Inflammatory macrophage (primary cell): Measurements from ENCODE around the gene CCDC24.

Source experiments
- DNase-seq, 2 donors: peaks; one replicate each; pipeline ENCODE4 v3.0.0-alpha.2; 2020 to 2022
- total RNA-seq, 18 experiments: gene quantifications; one replicate each; lab custom pipeline; 2026; ENCODE audit warnings: mixed read lengths in 6 of 18, inconsistent platforms in 2 of 18; lab: John Stamatoyannopoulos, UW

Gene CCDC24
- total RNA-seq: 0.23 to 5.1 (median 1.8) reads per million in 18 experiments

DNA sequence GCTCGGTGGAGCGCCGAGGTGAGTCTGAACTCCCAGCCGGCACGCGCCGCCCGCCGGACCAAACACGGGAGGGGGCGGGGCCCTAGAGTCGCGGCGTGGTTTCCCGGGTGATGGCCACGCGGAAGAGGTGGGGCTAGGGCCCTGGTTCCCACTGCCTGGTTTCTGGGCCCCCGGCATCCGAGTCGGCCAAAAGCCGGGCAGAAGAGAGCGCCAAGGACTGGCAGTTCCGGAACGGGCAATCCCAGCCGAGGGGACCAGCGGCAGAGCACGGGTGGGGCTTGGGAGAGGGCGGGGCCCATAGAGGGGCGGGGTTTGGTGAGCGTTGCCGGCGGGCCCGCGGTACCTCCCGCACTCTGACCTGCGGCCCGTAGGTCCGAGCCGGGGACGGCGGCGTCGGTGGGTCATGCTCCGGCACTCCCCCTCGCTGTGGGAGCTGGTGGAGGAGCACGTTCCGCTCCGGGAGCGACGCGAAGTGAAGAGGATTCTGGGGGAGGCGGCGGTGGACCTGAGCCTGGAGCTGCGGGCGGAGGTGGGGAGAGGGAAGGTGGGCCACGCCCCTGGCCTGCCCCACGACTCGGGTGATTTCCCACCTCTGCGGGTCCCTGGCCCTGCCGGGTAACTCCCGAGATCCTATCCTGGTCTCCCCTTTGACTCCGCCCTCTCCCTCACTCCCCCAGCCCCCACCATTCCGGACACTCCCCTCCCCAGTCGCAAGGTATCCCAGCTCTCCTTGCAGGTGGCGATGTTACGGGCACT lies at the start of gene CCDC24:
Gene CCDC24, plus strand, starts transcription at position 124 of the 756 bp plus-strand sequence. Its CDS starts 280 bp downstream, at position 404.
- peak; percentile 66 to 68 for DNase-seq

DNA sequence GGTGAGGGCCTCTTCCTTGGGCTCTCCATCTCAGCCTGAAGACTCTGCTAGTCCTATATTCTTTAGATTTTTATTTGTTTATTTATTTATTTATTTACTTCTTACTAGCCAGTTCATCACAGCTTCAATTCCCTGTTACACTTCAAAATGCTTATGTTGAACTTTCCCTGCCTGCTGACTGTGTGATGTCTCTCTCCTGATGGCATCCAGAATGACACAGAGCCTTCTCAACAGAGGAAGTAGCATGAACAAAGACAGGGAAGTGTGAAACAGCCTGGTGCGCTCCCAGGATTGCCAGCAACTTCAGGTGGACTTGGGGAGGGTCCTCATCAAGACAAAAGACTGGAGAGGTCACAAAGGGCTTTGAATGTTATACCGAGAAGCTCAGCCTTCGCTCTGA lies 49.0 kb upstream of the CCDC24 start:
- peak in 1 of 2 donors; percentile 34 for DNase-seq

DNA sequence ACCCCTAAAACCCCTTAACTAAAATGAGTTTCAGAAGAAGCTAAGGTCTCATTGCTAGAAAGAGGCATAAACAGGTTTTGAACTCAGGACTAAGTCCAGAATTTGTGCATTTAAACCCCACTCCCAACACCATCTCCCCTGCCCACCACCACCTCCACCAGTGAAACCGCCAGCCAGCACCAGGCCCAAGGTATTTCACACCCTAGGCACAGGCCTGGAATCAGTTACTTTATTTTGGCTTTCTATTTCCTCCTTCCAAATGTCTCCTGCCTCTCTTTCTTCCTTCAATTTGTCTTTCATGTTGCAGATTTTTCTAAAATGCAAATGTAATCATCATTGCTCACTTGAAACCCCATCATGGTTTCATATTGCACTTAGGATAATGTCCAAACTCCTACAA lies 46.5 kb upstream of the CCDC24 start:
- no peak for DNase-seq

DNA sequence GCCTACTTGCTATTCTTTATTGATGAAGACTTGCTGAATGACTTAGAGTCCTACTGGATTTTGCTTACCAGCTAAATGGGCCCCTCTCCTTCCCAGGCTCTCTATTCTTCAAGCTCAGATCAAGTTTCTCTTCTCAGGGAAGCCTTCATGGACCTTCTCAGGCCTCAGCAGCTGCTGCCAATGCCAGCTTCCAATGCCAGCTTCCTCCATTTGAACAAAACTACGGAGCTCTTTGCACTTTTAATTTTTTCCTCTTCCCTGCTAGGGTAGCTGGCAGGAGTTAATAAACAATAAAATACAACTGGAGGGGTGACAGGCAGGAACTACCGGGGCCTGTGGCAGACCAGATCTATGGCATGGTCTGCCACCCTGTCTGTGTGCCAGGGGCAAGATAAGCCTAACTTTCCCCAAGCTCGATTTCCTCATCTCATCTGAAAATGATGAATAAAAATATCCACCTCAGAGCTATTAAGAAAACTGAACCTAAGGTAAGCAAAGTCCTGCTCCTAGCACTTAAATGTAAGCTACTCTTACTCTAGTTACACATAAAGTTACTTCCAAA lies 45.6 kb upstream of the CCDC24 start:
- no peak for DNase-seq

DNA sequence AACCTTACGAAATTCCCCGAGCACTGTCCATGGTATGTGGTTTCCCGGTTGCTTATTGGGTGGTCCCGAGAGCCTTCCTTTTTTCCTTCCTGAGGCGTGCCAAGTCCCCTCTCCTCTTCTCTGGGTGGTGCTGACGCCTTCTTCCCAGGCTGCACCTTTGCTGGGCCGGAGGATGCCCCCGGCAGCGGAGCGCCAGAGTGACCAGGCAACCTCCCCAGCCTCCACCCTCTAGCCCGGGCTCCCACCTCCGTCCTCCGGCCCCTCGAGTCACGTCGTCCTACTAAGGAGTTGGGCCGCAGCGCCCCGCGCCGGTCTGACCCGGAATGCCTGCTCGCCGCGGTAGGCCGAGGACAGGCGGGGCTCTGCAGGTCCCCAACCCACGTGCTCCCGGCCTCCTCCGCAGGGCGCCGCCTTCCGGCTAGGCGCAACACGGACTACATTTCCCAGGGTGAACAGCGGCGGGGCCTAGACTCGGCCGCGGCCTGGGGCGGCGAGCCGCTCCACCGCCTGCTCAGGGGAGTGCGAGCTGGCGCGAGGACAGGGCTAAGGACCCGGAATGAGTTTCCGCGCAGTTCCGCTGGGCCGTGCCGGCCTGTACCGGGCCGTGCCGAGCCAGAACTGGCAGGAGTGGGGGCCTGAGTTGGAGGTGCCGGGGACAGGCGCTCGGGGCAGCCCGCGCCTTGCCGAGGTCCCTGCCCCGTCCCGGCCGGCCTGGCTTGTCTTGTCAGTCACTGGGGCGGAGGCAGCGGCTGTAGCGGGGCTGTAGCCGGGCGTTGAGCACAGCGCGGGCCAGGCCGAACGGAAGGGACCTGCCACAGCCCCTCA lies 45.0 kb upstream of the CCDC24 start, which contains the start of gene IPO13:
Gene IPO13, plus strand, starts transcription at position 715 of the 825 bp plus-strand sequence. CDS start 651 bp downstream, outside the sequence.
- peak; percentile 98 for DNase-seq

DNA sequence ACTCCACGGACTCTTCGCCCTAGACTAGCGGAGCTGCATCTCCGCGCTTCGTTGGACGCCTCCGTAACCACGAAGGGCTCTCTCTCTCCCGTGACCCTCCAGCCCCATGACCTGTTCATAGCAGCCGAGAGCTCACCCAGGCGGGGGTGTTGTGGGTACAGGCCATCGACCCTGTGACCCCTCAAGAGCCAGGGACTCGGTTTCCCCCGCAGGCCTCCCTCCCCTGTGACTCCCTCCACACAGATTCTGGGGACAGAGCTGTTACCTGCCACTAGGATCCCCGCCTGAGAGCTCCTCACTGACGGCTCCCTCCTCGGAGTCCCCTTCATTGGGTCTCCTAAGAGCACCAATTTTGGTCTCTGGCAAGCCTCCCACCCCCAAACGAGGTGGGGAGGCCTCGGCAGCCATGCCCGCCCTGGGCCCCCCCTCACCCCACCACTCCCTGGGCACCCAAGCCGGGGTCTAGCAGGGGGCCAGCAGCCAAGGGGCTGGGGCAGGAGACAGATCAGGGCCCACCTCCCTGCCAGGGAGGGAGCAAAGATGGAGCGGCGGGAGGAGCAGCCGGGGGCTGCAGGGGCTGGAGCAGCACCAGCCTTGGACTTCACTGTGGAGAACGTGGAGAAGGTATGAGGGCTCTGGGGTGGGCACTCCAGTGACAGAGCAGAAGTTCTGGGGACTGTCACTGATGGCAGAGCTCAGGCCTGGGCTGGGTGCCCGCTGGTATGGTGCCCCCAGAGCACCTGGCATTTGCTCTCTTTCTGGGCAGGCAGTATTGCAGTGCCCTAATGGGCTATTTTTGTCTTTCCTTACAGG lies 44.1 kb upstream of the CCDC24 start:
- no peak for DNase-seq

DNA sequence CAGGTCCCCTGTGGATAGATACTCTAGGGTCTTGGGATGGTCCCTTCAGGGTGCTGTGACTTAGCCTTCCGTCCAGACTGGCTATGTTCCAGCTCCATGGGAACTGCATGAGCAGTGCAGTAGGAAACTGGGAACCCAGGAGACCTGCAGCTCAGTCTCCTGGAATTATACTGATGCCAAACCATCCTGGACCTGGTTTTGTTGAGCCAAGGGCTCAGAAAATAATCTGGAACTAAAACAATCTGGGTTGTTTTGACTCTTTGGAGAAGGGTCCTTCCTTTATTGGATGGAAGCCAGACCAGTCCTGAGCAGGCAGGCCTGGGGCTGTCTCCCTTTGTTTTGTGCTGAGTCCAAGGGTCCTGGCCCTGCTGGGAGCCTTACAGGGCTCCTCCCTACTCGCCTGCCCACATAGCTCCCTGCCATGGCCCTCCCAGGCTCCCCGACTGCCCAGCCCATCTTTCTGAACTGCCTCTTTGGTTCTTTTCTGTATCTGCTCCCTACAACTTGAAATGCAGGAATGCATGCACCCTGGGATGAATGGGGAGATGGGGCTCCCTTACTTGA lies 43.4 kb upstream of the CCDC24 start:
- no peak for DNase-seq

DNA sequence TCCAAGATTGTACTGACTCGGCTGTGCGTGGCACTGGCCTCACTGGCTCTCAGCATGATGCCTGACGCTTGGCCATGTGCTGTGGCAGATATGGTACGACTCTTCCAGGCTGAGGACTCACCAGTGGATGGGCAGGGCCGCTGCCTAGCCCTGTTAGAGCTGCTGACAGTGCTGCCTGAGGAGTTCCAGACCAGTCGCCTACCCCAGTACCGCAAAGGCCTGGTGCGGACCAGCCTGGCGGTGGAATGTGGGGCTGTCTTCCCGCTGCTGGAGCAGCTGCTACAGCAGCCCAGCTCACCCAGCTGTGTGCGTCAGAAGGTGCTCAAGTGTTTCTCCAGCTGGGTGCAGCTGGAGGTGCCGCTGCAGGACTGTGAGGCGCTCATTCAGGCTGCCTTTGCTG lies 41.7 kb upstream of the CCDC24 start:
- DNase-seq: no peak

DNA sequence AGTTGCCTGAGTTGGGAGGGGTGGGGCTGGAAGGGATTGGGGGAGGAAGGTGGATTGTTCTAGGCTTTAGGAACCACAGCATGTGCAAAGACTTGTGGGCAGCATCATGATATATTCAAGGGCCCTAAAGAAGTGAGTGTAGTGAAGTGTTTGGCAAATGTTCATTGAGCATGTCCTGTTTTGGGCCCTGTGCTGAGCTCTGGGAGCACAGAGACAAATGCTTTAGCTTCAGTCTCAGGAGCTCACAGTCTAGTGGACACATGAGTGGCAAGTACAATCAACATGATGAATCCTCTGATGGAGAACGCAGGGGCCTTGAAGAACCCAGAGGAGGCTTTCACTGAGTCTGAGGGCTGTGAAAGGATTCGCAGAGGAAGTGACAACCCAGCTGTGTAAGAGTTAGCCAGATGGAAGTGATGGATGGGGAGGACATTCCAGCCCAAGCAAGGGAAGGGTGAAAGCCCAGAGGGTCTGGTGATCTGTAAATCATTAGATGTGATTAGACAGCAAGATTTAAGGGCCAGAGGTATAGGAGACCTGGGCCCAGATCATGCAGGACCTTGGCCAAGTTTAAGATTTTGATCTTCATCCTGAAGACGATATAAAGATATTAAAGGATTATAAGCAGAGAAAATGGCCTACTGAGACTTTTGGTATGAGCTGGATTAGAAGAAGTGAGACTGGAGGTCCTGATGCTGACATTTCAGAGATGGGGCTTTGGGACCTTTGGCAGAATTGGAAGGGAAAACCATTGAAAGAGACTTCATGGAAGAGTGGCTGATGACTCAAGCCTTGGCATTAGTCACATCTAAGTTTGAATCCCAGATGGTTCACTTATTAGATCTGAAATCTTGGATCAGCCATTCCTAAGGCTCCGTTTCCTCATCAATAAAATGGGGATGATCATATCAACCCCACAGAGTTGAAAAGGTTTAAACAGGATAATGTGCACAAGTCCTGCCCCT lies 40.1 kb upstream of the CCDC24 start:
- DNase-seq: no peak

DNA sequence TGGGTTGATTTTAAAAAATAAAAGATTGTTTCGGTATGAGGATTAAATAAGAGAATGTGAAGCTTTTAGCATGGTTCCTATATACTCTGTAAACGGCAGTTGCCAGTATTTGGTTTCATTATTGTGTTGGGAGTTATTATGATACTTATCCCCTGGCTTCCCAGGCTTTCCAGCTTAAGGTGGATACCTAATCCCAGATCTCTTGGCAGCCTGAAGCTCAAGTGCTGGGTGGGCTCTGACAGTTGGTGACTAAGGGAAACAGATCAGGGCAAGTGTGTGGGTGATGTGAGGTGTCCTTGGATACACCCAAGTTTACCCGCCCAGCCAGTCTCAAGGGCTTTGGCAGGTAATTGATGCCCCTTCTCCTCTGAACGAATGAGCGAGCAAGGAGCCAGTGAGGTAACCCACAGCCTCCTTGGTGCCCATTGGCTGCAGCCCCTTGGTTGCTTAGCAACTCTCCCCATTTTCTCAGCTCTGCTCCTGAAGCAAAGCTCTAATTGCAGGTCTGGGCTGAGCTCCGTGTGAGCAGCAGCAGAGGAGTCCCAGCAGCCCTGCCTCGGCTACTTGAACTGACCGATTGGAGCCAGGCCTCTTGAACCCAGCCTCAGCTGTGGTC lies 38.6 kb upstream of the CCDC24 start:
- DNase-seq: no peak

DNA sequence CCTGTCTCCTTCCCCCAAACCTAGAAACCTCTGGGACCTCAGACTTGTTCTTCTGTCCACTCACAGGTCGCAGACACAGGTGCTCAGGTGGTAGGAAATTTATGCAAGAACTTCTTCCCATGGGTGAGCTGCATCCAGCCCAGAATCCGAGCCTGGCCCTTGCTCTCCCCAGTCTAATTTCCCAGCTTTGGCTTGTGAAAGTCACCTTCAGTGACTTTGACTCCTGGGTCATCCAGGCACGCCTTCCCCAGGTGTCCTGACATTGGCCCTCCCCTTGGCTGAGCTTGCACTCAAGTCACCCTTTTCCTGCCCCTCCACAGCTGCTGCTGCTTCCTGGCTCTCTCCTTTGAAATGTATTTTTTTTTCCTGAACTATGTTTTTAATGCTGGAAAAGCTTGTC lies 38.0 kb upstream of the CCDC24 start:
- DNase-seq: no peak

DNA sequence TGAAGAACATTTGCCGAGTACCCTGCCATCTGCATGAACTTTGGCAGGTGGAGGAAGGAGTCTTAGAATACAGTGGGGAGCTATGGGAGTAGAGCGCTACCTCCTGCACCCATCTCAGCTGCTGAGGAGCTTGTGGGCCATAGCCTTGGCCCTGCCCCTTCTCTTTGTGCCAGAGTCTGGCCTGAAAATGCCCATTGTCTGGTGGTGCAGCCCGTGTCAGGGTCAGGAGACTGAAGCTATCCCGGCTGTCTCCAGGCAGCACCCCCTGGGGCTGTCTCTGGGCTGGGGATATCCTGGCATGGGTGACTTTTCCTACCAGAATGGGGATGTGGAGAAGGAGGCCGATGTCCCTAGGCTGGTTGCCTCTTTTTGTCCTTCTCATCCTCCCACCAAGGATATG lies 37.4 kb upstream of the CCDC24 start:
- DNase-seq: no peak

DNA sequence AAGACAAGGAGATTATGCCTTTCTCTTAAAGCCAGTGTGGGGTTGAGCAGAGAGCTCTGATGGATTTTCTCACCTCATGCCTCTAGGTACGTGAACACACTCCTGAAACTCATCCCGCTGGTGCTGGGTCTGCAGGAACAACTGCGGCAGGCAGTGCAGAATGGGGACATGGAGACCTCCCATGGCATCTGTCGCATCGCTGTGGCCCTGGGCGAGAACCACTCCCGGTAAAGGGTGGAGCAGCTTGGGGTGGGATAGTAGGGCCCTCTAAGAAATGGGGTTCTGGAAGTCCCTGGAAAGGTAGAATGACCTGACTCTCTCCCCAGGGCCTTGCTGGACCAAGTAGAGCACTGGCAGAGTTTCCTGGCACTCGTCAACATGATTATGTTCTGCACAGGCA lies 35.2 kb upstream of the CCDC24 start:
- DNase-seq: no peak

DNA sequence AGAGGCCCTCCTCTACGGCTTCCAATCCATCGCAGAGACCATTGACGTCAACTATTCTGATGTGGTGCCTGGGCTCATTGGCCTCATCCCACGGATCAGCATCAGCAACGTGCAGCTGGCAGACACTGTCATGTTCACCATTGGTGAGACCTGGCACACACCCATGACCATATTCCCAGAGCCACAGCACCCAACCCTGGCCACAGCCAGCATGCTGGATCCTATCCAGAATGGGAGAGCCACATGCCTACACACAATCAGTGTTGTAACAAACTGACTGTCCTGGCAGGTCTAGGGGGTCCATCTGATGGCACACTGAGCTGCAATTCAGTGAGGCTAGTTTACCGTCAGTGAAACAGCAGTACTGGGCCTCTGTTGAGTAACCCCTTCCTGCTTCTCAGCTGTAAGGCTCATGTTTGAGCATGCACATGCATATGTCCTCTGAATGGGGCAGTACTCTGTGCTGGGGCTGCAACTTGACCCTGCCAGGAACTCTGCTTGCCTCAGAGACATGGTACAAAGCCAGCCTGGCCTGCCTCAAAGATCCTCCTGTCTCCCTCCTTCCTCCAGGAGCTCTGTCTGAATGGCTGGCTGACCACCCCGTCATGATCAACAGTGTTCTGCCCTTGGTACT lies 33.9 kb upstream of the CCDC24 start:
- no peak for DNase-seq

DNA sequence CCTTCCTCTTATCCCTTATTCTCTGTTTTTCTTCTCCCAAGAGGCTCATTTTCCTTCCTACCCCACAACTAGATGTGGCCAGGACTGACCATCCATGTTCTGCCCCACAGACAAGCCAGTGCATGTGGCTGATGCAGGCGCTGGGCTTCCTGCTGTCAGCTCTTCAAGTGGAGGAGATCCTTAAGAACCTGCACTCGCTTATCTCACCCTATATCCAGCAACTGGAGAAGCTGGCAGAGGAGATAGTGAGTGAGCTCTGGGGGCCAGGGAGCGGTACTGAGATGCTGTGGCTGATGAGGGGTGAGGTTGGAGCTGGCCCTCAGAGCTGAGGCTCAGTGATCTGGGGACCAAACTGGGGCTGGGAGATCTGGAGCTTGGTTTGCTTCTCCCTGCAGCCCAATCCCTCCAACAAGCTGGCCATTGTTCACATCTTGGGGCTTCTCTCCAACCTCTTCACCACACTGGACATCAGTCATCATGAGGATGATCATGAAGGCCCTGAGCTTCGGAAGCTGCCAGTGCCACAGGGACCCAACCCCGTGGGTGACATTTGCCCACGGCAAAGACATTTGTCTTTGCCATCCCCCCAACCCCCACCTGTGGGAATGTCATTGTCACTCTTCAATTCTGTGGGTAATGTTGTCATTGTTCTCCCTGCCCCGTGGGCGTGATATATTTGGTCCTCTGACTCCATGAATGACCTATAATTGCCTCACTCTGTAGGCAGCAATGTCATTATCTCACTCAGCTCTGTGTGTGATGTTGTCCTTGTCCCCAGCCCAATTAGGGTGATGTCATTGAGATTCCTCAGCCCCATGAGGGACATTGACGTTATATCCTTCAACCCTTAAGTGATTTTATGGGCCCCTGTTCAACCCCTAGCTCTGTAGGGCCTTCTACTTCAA lies 32.8 kb upstream of the CCDC24 start:
- no peak for DNase-seq

DNA sequence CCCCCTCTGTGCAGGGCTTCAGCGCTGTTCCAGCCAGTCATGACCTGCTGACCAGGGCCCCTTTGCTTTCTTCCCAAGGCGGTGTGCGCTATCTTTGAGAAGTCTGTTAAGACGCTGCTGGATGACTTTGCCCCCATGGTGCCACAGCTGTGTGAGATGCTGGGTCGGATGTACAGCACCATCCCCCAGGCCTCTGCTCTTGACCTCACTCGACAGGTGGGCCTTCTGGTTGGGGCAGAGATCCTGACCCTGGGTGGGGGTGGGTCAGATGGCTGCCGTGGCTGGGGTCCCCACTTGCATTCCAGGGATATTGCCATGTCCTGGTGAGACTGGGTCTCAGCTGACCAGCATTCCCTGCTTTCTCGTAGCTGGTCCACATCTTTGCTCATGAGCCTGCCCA lies 30.6 kb upstream of the CCDC24 start:
- no peak for DNase-seq

DNA sequence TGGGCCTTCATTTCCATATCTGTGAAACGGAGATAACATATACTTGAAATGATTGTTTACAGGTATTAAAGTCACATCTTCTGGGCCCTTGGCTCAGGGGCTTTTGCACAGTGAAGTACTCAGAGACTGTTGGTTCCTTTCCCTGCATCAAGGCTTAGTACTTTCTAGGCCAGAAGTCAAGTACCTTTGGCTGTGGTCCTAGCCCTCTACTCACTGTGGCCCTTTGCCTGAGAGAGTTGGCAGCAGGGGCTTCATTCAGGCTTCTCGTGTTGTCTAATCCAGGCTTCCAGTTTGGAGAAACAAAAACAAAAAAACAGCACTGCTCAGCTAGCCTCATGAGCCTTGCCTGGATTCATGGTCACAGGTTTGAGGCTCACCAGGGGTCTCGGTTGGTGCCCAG lies 29.7 kb upstream of the CCDC24 start:
- DNase-seq: no peak

DNA sequence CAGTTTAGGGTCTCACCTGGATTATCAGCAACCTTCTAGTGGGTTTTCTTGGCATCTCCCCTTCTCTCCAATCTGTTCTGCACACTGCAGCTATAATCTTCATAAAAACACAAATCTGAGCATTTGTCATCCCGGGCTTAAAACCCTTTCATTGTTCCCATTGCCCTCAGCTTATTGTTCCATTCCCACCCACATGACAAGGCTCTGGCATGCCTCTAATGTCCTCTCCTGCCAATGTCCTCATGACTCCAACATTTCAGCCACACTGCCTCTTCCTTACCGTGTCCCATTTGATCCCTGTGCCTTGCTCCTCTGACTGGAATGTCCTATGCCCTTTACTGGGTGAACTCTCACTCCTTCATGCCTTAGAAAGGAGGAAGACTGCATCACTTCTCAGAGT lies 29.1 kb upstream of the CCDC24 start:
- no peak for DNase-seq

DNA sequence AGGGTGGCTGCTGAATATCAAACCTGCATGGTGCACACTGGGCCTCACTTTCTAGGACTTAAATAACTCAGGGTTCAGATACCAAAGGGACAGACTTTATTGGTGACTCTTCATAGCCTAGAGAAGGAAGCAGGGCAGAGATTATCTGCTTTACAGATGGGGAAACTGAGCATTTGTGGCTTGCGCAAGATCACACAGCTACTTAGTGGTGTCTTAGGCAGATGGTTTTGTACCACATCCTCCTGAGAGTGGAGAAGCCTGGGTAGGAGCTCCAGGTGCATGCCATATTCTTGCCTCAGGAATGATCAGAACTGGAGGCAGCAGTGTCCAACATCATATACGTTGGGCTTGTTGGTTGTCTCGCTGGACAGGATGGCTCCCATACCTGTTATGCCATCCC lies 28.4 kb upstream of the CCDC24 start:
- DNase-seq: no peak
